OCI-M1 (cell line): ENCODE data around the gene ZC3H12A.

ENCODE experiments used
- DNase-seq: peaks from one replicate; lab custom pipeline; 2025; lab: John Stamatoyannopoulos, UW

The ZC3H12A gene

DNA sequence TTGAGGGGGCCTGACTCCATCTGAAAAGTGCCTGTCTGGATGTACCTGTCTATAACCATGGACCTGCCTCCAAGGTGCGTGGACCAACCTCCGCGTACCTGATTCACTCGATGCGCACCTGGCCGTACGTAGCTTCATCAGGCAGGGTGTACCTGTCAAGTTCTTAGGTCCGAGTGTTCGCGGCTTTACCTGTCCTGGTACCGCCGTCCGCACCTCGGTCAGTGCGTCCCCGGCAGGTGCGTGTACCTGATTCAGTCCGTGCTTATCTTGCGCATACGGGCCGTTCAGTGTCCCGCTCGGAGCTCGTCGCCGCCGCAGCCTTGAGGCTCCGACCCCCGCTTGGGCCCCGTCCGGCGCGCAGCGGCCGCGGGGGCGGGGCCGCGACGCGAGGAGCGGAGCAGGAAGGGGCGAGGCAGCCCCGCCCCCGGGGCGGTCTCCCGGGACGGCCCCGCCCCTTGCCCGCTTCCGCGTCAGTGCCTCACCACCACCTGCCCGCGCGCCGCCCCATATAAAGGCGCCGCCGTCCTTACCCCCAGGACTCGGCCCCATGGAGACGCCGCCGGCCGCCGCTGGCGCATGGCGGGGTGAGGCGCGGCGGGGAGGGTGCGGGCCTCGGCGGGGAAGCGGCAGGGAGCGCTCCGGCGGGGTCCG lies at the start of gene ZC3H12A:
Gene ZC3H12A, plus strand, starts transcription at position 535 of the 651 bp plus-strand sequence. CDS start 917 bp downstream, outside the sequence.
- peak; percentile 94 for DNase-seq

- DNase-seq, result no peak
Measured at GRCh38 chr1:37425221-37425620, 49.2 kb upstream of the ZC3H12A start.

DNA sequence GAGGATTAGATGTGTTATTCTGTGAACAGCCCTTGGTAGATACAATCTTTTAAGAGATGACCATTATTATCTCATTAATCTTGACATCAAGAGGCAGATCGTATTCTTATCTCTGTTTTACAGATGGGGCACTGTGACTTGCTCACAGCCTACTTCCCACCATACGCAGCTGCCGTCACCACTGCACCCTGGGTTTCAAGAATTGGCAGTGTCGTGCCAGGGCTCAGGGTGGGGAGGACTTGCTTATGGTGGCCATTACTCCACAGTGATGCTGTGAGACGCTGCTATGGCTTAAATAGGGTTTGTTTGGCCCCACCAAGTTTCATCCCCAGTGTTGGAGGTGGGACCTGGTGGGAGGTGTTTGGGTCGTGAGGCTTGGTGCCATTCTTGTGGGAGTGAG lies 45.4 kb upstream of the ZC3H12A start:
- DNase-seq, result no peak

- DNase-seq, result no peak
Measured at GRCh38 chr1:37430103-37430985, 44.0 kb upstream of the ZC3H12A start.

- DNase-seq, result no peak
Measured at GRCh38 chr1:37432716-37433115, 41.7 kb upstream of the ZC3H12A start.

GRCh38 chr1:37433171-37433570 lies 41.2 kb upstream of the ZC3H12A start:
- no peak for DNase-seq

DNA sequence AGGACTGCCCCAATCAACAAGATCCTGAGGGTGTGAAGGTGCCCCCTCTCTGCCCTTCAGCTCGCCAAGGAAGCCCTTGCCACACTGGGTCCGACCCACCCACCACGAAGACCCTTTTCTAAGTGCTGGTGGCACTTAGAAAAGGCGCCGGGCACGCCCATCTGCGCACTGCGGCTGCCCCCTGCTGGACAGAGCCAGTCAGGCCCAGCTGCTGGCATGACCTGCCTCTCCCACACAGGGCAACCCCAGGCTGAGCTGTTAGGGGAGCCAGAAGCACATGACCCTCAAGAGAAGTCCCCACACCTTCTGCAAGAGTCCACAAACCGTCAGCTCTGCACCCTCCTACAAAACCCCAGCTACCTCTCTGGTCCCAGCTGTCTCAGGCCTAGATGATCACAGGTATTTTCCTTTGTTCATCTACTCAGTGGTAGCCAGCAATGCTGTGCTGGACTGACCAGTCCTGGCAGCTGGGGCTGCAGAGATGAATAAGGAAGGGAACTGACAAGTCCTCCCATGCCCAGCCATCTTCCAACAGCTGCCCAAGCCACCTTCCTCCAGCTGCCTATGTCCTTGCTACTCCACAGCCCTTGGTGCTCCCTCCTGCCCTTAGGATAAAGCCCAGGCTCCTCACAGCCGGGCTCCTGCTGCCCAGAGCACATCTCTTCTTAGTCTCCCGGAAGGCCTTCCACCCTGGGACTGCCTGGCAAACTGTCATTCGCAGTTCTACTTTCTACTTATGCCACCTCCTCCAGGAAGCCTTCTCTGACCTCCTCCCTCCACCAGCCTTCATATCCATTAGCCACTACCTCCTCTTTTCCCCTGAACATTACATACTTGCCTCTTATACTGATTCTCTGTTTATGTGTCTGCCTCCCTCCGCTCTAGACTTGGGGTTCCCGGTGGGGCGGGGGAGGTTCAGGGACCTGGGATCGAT lies 39.8 kb upstream of the ZC3H12A start:
- DNase-seq, result peak; percentile 73

DNA sequence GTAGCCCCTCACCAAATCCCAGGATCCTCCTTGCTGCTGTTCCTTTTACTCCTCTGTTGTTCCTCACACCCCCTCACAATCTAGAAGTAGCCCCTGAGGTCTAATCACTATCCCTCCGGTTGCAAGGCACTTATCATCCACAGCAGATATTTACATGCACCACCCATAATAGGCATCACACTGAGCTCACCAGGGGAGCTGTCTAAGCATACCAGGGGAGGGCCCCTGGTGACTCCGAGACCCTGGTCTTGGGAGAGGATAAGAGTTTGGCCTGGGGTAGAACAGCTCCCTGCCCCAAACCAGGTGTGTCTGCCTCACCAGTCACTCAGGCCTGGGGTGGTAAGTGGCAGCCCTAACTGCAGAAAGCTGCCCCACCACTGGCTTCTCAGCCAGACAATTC lies 37.3 kb upstream of the ZC3H12A start:
- DNase-seq, result no peak

DNA sequence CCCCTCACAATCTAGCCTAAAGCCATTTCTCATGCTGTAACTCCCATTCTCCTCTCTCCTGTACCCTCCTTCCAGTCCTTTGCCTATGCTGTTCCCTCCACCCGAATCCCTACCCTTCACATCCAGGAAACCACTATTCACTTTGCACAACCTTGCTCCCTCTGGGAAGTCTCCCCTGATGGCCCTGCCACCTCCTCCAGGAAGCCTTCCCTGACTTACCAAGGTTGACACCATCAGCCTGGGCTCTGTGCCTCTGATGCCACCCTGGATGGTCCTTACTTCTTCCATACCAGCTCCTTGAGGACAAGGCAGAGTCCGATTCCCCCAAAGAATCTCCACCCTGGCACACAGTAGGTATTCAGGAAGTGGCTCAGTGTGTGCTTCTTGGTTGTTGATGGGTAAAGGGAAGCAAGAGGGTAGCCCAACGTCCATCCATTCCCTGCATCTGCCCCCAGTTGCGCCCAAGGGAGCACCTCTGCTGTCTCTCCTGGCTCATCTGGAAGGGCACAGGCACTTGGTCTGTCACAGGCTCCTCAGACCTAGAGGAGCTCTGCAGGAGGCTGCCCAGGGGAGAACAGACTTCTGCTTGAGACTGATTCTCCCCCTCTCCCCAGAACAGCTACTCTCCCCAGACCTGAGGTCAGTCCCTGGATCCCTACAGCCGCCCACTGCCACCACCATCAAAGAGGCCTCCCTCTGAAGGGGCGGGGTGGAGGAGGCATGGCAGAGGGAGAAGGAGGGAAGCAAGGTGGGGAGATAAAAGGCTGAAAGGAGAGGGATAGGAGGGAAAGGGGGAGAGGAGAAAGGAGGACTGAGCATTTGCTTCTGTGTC lies 36.1 kb upstream of the ZC3H12A start:
- no peak for DNase-seq

DNA sequence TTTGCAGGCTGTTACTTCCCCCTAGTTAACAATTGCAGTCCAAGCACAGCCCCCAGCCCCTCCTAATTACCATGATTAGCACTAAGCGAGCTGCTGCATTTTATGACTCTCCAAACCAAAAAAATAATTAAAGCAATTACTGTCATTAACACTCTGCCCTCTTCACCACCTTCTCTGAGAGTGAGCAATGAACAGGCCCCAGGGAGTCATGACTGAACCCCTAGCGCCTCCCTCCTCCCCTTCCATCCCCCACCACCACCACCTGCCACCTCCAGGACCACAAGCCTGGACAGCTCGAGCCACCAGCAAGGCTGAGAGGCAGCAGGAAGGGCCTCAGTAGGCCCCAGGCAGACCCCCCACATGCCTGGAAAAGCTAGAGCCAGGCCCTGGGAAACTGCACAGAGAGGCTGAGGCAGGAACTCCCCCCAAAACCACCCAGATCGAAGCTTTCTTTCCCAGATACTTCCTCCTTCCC lies 35.5 kb upstream of the ZC3H12A start:
- DNase-seq, result no peak

DNA sequence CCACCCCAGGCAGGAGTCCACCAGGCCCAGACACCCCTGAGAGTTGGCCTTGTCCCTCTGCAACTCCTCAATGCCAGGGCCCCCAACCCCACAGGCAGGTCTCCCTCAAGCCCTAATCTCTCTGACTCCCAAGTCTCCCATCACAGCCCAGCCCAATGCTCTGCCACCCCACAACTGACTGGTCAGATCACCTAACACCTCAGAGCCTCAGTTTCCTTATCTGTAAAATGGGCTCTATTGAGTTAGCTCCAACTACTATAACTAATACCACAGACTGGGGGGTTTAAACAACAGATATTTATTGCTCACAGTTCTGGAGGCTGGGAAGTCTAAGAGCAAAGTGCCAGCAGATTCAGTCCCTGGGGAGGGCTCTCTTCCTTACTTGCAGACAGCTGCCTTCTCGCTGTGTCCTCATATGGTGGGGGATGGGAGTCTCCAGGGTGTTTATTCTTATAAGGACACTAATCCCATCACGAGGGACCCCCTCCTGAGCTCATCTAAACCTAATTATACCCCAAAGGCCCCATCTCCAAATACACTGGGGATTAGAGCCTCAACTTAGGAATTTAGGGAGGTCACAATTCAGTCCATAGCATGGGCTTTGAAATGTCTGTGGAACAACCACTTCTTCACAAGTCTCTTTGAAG lies 34.9 kb upstream of the ZC3H12A start:
- DNase-seq, result no peak

DNA sequence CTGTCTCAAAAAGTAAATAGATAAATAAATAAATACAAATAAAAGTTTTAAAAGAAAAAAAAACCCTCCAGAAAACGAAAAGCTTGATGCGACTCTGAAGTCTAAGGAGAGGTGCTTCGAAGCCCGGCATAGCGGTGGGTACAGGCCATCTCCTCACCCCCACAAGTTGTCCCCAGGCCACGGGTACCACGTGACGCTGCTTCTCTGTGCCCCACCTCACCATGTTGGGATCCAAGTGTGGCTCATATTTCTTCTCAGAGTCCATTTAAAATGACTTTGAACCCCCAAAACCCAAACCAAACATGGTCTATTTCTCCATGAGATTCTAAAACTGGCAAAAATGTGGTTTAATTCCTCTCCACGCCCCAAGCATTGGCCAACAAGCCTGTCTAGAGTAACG lies 32.9 kb upstream of the ZC3H12A start:
- DNase-seq, result no peak

GRCh38 chr1:37442139-37442538 lies 32.2 kb upstream of the ZC3H12A start:
- no peak for DNase-seq

- DNase-seq, result no peak
Measured at GRCh38 chr1:37442644-37443043, 31.7 kb upstream of the ZC3H12A start.

DNA sequence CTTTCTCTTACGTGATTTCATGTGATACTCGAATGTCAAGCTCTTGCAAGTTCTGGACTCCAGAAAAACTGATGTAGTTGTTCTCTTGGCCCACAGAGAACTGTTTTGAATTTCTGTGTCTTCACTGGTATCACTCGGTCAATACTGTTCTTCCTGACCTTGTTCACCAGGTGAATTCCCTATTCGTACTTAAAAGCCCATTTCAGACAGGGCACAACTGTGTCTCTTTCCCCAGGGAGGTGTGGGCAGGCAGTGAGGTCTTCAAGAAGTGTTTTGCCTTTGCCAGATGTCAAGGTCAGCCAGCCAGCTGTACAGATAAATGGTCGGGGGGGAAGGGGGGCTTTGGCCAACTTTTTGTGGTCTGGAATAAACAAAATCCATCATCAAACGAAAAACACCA lies 27.5 kb upstream of the ZC3H12A start:
- no peak for DNase-seq

DNA sequence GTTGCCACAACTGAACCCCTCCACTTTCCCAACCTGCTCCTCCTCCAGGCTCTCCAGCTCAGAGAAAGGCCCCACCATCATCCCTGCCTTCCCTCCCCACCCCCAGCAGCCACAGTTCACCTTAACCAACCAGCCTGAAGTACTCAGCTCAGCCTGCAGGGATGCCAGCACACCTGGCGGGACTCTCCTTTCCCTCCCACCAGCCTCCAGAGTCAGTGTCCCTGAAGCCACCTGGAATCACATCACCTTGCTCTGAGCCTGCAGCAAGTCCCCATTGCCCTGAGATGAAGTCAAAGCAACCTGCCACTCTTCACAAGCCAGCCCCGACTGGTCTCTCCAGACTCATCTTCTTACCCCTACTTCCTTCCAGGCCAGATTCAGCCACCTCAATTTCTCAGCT lies 26.2 kb upstream of the ZC3H12A start:
- no peak for DNase-seq

- DNase-seq, result no peak
Measured at GRCh38 chr1:37448691-37449417, 25.5 kb upstream of the ZC3H12A start.

DNA sequence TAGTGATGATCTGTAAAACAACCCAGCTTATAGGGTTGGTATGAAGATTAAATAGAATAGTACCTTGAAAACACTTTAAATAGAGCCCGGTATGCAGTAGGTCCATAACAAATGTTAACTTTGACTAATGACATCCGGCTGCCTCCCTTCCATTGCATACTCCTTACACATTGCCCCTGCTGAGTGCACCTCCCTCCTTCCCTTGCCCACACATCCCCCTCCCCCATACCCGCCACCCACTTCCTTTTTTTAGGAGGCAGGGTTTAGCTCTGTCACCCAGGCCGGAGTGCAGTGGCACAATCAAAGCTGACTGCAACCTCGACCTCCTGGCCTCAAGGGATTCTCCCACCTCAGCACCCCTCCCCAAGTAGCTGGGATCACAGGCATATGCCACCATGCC lies 24.4 kb upstream of the ZC3H12A start:
- peak; percentile 68 for DNase-seq

GRCh38 chr1:37452416-37452815 lies 22.0 kb upstream of the ZC3H12A start:
- DNase-seq, result no peak

GRCh38 chr1:37453647-37454046 lies 20.7 kb upstream of the ZC3H12A start:
- no peak for DNase-seq
